Ascending aorta (tissue), 2 donors: ENCODE measurements around the gene FLT4. TPM values are rescaled to one million over a fixed set of nuclear protein-coding genes. Genes with fewer than 3 reads are reported as not detected.

Source experiments
- DNase-seq, 2 donors: peaks; one replicate each; pipeline ENCODE4 v3.0.0-alpha.2; 2019; ENCODE audit warnings: low spot score in 2 of 2
- H3K27ac ChIP-seq, 2 donors: fragments of 200-600 bp; sonication (generic); one replicate each; pipeline ENCODE4 v1.5.1; 2016 to 2017; ENCODE audit warnings: mild to moderate bottlenecking in 1 of 2
- H3K27me3 ChIP-seq: fragments of 200-600 bp; sonication (generic); one replicate; pipeline ENCODE4 v1.5.1; 2017
- H3K36me3 ChIP-seq, 2 donors: fragments of 200-600 bp; sonication (generic); one replicate each; pipeline ENCODE4 v1.5.1; 2016
- H3K4me1 ChIP-seq, 2 donors: fragments of 200-600 bp; sonication (generic); one replicate each; pipeline ENCODE4 v1.5.1; 2016 to 2017; ENCODE audit warnings: mild to moderate bottlenecking in 1 of 2
- H3K4me3 ChIP-seq, 2 donors: fragments of 200-600 bp; sonication (generic); one replicate each; pipeline ENCODE4 v1.5.1; 2016 to 2017; ENCODE audit warnings: mild to moderate bottlenecking in 1 of 2
- H3K9me3 ChIP-seq, 2 donors: fragments of 200-600 bp; sonication (generic); one replicate each; pipeline ENCODE4 v1.5.1; 2016
- intact Hi-C: fragments of 100-400 bp; cut with DNase I; formaldehyde crosslinking; loops from one replicate; pipeline ENCODE4 v1.15.1; 2023
- total RNA-seq: library from RNA; depleted of rRNA; stranded (reverse); fragments of >200 nt; gene quantifications from one replicate; pipeline ENCODE4 v1.1.0, GENCODE V29; 2016
- TF ChIP-seq, protein P1 (sequence below), 3 experiments: fragments of 200-600 bp in 2 of 3; fragments of 450-650 bp in 1 of 3; sonication (generic) in 2 of 3; IDR thresholded peaks; one replicate each; pipeline ENCODE4 v1.5.1; 2016 to 2019; ENCODE audit warnings: antibody characterized with exemption in 3 of 3, mild to moderate bottlenecking in 1 of 3, moderate library complexity in 1 of 3

FLT4 gene
- total RNA-seq, 1 donor from 2014 or later, result 53.5 TPM

DNA sequence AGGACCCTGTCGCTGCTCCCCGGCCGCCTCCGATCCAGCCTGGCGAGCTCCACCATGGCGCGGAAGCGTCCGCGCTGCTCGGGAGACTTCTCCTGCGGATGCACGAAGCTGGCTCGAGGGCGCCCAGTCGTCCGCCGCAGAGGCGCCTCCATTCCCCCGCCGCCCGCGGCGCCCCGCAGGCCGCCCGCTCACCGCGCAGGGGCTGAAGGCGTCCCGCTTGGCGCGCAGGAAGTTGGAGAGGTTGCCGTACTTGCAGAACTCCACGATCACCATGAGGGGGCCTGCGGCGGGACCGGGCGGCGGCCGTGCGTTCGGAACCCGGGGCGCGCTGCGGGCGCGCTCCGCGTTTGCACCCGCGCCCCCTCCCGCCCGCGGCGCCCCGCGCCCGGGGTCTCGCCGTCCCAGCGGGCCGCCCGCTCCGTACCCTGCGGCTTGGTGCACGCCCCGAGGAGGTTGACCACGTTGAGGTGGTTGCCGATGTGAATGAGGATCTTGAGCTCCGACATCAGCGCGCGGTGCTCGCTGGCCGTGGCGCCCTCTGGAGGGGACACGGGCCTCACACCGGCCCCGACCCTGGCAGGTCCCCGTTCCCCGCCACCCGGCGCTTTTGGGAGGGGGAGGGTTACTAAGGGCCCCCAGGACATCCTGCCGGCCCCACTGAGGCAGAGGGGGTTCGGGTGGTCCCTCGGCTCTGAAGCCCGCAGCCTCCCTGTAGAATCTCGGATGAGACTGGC lies 30.4 kb downstream of the FLT4 start:
- Histone ChIP-seq H3K4me1 (no peaks in the 10 kb centered on the region), H3K36me3 (no peaks in the 10 kb centered on the region), H3K4me3 (peak overlapping the region in 1 of 2 donors; percentile 45), H3K27me3 (no peaks in the 10 kb centered on the region), H3K27ac (no peak overlapping the region), H3K9me3 (no peaks in the 10 kb centered on the region)
- TF ChIP-seq, protein P1, sequence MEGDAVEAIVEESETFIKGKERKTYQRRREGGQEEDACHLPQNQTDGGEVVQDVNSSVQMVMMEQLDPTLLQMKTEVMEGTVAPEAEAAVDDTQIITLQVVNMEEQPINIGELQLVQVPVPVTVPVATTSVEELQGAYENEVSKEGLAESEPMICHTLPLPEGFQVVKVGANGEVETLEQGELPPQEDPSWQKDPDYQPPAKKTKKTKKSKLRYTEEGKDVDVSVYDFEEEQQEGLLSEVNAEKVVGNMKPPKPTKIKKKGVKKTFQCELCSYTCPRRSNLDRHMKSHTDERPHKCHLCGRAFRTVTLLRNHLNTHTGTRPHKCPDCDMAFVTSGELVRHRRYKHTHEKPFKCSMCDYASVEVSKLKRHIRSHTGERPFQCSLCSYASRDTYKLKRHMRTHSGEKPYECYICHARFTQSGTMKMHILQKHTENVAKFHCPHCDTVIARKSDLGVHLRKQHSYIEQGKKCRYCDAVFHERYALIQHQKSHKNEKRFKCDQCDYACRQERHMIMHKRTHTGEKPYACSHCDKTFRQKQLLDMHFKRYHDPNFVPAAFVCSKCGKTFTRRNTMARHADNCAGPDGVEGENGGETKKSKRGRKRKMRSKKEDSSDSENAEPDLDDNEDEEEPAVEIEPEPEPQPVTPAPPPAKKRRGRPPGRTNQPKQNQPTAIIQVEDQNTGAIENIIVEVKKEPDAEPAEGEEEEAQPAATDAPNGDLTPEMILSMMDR (IDR thresholded peaks at IDR 0.05), result no peak
- DNase-seq, result no peak
- intact Hi-C loops, result no loop called here

DNA sequence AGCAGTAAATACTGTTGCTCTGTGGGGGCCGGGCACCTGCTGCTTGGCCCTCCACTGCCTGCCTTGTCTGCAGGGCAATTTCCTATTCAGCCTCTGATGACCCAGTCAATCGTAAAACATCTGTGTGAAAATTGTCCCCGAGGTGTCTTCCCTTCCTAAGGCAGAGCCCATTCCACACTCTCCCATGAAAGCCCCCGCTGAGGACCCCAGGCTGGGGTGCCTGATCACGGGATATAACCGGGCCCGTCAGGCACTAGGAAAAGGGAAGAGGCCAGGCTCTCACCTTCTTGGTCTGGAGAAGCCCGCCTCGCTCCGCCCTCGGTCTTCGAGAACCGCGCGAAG lies 30.9 kb downstream of the FLT4 start:
- H3K27ac ChIP-seq, result no peak overlapping the region
- no peaks in the 10 kb centered on the region for H3K9me3 ChIP-seq
- no peak for DNase-seq
- peak overlapping the region in 1 of 2 donors; percentile 45 for H3K4me3 ChIP-seq
- no peaks in the 10 kb centered on the region for H3K27me3 ChIP-seq
- TF ChIP-seq, protein P1 (IDR thresholded peaks at IDR 0.05), result no peak
- H3K36me3 ChIP-seq, result no peaks in the 10 kb centered on the region
- no peaks in the 10 kb centered on the region for H3K4me1 ChIP-seq
- intact Hi-C loops, result no loop called here

DNA sequence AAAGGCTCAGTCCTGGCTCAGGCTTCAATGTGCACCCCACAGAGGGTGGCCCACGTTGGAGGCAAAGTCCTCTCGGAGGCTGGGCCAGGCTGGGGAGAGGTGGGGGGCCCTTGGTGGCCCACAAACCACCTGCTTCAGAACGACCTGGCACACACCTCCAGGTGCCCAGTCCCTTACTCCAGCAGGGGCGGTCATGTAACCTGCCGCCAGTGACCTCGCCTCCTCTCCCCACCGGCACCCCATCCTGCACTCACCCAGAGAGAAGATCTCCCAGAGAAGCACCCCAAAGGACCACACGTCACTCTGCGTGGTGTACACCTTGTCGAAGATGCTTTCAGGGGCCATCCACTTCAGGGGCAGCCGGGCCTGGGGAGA lies 35.6 kb downstream of the FLT4 start:
- intact Hi-C loops, result no loop called here

DNA sequence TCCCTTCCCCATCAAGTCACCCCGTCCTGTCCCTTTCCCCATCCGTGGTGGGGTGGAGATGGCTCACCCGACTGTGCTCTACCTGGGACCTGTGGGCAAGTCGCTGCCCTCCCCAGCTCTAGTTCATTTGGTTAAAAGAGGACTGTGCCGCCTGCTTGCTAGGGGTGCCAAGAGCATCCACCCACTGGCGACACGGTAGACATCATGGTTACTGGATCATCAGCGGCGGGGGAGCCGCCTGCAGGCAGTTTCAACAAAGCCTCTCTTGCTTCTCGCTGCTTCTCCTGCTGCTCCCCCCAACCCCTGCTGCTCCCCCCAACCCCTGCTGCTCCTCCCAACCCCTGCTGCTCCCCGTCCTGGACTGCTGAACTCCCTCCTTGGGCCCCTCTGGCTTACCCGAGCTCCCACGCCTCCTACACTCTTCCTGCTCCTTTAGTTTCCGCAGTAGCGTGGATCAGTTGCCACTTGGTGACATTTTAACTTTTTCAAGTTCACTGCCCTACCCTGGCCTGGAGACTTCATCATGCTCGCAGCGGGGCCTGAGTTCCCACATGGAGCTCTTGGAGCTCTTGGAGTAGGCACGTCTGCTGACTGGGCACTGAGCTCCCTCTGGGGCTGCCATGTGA lies 36.1 kb downstream of the FLT4 start:
- H3K4me3 ChIP-seq, result no peak overlapping the region
- H3K4me1 ChIP-seq, result no peaks in the 10 kb centered on the region
- H3K9me3 ChIP-seq, result no peaks in the 10 kb centered on the region
- H3K36me3 ChIP-seq, result no peaks in the 10 kb centered on the region
- no peaks in the 10 kb centered on the region for H3K27me3 ChIP-seq
- intact Hi-C loops, result no loop called here
- TF ChIP-seq, protein P1 (IDR thresholded peaks at IDR 0.05), result no peak
- no peak overlapping the region for H3K27ac ChIP-seq
- DNase-seq, result no peak

More for the DNA sequence above, 35.6 kb downstream of the FLT4 start:
- no peak for DNase-seq
- H3K27ac ChIP-seq, result no peak overlapping the region
- TF ChIP-seq, protein P1 (IDR thresholded peaks at IDR 0.05), result no peak
- no peaks in the 10 kb centered on the region for H3K4me1 ChIP-seq
- H3K27me3 ChIP-seq, result no peaks in the 10 kb centered on the region
- H3K9me3 ChIP-seq, result no peaks in the 10 kb centered on the region
- no peaks in the 10 kb centered on the region for H3K36me3 ChIP-seq
- no peak overlapping the region for H3K4me3 ChIP-seq

DNA sequence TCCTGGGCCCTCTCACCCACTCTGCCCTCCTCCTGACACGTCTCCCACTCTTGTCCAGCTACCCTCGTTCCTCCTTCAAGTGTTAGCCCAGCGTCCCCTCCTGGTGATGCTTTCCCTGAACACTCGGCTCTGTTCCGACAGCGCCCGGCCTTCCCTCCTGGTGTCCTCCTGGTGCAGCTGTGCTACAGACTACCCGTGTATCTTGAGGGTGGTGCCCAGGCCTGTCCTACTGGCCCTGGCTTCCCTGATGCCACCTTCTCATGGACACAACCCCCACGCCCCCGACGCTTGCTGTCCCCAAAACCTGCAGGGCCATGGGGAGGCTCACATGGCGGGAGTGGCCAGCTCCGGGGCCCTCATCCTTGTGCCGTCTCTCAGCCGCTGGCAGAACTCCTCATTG lies 36.7 kb downstream of the FLT4 start:
- Histone ChIP-seq H3K27me3 (no peaks in the 10 kb centered on the region), H3K27ac (no peak overlapping the region), H3K9me3 (no peaks in the 10 kb centered on the region), H3K4me1 (no peaks in the 10 kb centered on the region), H3K36me3 (no peaks in the 10 kb centered on the region), H3K4me3 (no peak overlapping the region)
- intact Hi-C loops, result no loop called here
- no peak for DNase-seq
- TF ChIP-seq, protein P1 (IDR thresholded peaks at IDR 0.05), result no peak
